H1 (cell line): ENCODE data around the gene SCAMP4. TPM values are rescaled to one million over a fixed set of nuclear protein-coding genes. Genes with fewer than 3 reads are reported as not detected.
A peak's percentile ranks its signal among the peaks of the same experiment; 100 is the strongest.

Experiments used
- ASH2L ChIP-seq: fragments of 200-600, 300-600 bp; sonication (generic); IDR thresholded peaks from one replicate; pipeline ENCODE4 v1.7.1; 2017; ENCODE audit warnings: low read length
- BRCA1 ChIP-seq: IDR thresholded peaks from 2 replicates; pipeline ENCODE4 v1.6.1; 2012; ENCODE audit warnings: low read depth, low read length, improper control_type of control experiment
- CHD2 ChIP-seq: IDR thresholded peaks from 2 replicates; pipeline ENCODE4 v1.6.1; 2012; ENCODE audit warnings: low read length, improper control_type of control experiment
- GABPA ChIP-seq: IDR thresholded peaks from 2 replicates; pipeline ENCODE4 v1.6.1; 2011; ENCODE audit warnings: mild to moderate bottlenecking, low read length, moderate library complexity, borderline replicate concordance; ENCODE audit not compliant: insufficient read depth
- HDAC2 ChIP-seq, 2 experiments: fragments of 300-600 bp in 1 of 2; sonication (generic) in 1 of 2; IDR thresholded peaks; 2 replicates each; pipeline ENCODE4 v1.6.1; 2011 to 2012; ENCODE audit warnings: low read depth in 2 of 2, low read length in 2 of 2, mild to moderate bottlenecking in 2 of 2, moderate library complexity in 2 of 2, borderline replicate concordance in 1 of 2, inconsistent platforms in 1 of 2
- JUN ChIP-seq: IDR thresholded peaks from 2 replicates; pipeline ENCODE4 v1.6.1; 2011; ENCODE audit warnings: low read depth, mild to moderate bottlenecking, improper control_type of control experiment, low read length
- KDM5A ChIP-seq: fragments of 200-600 bp; IDR thresholded peaks from 2 replicates; pipeline ENCODE4 v1.7.1; 2012; ENCODE audit warnings: mild to moderate bottlenecking, low read length, inconsistent platforms, mixed read lengths
- NANOG ChIP-seq: IDR thresholded peaks from 2 replicates; pipeline ENCODE4 v1.6.1; 2011; ENCODE audit warnings: low read length, low read depth, mild to moderate bottlenecking, inconsistent platforms; ENCODE audit not compliant: insufficient read depth, poor library complexity, severe bottlenecking
- PHF8 ChIP-seq: fragments of 200-600 bp; sonication (generic); conservative IDR thresholded peaks from 2 replicates; pipeline ENCODE4 v1.7.1; 2012; ENCODE audit warnings: low read depth, mild to moderate bottlenecking, inconsistent platforms, low read length, moderate library complexity
- POLR2AphosphoS5 ChIP-seq: IDR thresholded peaks from 2 replicates; pipeline ENCODE4 v1.6.1; 2011; ENCODE audit warnings: low read depth, low read length
- RBBP5 ChIP-seq: IDR thresholded peaks from 2 replicates; pipeline ENCODE4 v1.7.1; 2012; ENCODE audit warnings: low read depth, mild to moderate bottlenecking, inconsistent platforms, low read length, moderate library complexity, borderline replicate concordance
- SAP30 ChIP-seq: fragments of 300-600 bp; sonication (generic); IDR thresholded peaks from 2 replicates; pipeline ENCODE4 v1.7.1; 2012; ENCODE audit warnings: low read length, moderate library complexity, mild to moderate bottlenecking, inconsistent platforms; ENCODE audit not compliant: insufficient read depth, insufficient replicate concordance
- SUZ12 ChIP-seq: fragments of 200-600 bp; sonication (generic); IDR thresholded peaks from 2 replicates; pipeline ENCODE4 v1.6.1; 2012; ENCODE audit warnings: mild to moderate bottlenecking, inconsistent platforms, low read length, moderate library complexity, mixed read lengths
- polyA plus RNA-seq, 7 experiments: library from polyadenylated mRNA; depleted of rRNA in 3 of 7; stranded (reverse) in 5 of 7; unstranded in 2 of 7; fragments of >200 nt in 5 of 7; fragments of 200-250 nt in 2 of 7; gene quantifications; 1 replicate in 5 of 7; 2 replicates in 1 of 7; 4 replicates in 1 of 7; pipeline versions ENCODE4 v1.2.1 to v1.2.3, GENCODE V29; 2011 to 2013; ENCODE audit warnings: missing spikeins in 2 of 7, mixed read lengths in 2 of 7
- total RNA-seq: library from RNA; stranded (reverse); fragmentation: NEBNext Ultra II Directional; extraction: Animal tissue kit (Norgen Biotek cat#: 25700); gene quantifications from 2 replicates; pipeline ENCODE4 v1.2.1, GENCODE V29; 2021
- TF ChIP-seq, protein P1 (sequence below): IDR thresholded peaks from 2 replicates; pipeline ENCODE4 v1.6.1; 2012; ENCODE audit warnings: inconsistent platforms
- TF ChIP-seq, protein P2 (sequence below): IDR thresholded peaks from 2 replicates; pipeline ENCODE4 v1.6.1; 2012; ENCODE audit warnings: low read length, inconsistent platforms
- TF ChIP-seq, protein P3 (sequence below): IDR thresholded peaks from 2 replicates; pipeline ENCODE4 v1.6.1; 2012; ENCODE audit warnings: inconsistent platforms
- TF ChIP-seq, protein P4 (sequence below): IDR thresholded peaks from 2 replicates; pipeline ENCODE4 v1.6.1; 2011; ENCODE audit warnings: low read depth, mild to moderate bottlenecking, low read length; ENCODE audit not compliant: insufficient read depth
- TF ChIP-seq, protein P5 (sequence below): IDR thresholded peaks from 2 replicates; pipeline ENCODE4 v1.6.1; 2011; ENCODE audit warnings: low read length, improper control_type of control experiment

SCAMP4 gene
- total and polyA plus RNA-seq, 2 of the 8 experiments (the other 6 are each of a cell fraction or from before 2014, with no cell fraction given): 17.1 to 61.4 TPM

DNA sequence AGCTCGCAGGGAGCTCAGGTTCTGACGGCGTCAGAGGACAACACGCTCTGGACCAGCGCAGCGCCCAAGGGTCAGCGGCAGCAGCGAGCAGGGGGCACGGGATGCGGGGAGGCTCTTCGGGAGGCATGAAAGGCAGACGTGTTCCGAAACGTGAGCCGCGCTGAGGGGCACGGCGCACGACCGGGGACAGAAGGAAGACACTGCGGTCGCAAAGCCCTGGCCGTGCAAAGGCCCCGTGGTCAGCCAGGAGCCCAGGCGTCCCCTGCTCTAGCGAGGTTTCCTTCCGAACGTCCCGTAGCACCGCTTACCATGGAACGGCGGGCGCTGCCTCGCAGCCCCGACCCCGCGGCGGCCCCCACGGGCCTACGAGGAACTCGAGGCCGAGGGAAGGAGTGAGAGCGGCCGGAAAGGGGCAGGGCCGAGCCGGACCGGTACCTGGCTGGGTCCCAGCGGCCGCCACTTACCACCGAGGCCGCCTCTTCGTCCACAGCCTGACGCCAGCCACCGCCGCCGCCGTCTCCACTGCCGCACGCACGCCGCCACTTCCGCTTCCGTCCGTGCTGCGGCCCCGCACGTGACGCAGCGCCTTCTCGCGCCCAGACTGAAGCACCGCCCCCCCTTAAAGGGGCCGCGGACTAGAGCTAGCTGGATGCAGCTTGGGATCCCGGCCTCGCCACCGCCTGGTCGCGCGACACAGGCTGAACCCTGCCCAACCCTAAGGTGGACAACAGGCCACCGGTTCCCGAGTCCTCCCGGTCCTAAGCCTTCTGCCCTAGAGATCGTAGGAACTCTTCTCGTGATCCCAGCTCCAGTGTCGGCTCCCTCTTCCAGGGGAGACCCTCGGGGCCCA is 29.3 kb upstream of the SCAMP4 start (continued):
- TF ChIP-seq CHD2 (0 out of 2 replicates have a peak, but pooled peaks have one; percentile 32), BRCA1 (no peak), ASH2L (peak; percentile 15), HDAC2 (IDR thresholded peaks at IDR 0.05; ENCODE audit: borderline replicate concordance in 1 of 2, low read depth in 2 of 2, low read length in 2 of 2) (0 out of 4 replicates have a peak, but pooled peaks of 1 of the 2 experiments have one; percentile 26), SUZ12 (no peak), JUN (no peak), KDM5A (no peak), PHF8 (peak; percentile 92), POLR2AphosphoS5 (peak; percentile 88), NANOG (no peak), SAP30 (no peak), RBBP5 (no peak; the same call in 1 of the 2 replicates), GABPA (peak; percentile 86)
- TF ChIP-seq, protein P1, sequence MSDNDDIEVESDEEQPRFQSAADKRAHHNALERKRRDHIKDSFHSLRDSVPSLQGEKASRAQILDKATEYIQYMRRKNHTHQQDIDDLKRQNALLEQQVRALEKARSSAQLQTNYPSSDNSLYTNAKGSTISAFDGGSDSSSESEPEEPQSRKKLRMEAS: peak; percentile 96
- TF ChIP-seq, protein P2, sequence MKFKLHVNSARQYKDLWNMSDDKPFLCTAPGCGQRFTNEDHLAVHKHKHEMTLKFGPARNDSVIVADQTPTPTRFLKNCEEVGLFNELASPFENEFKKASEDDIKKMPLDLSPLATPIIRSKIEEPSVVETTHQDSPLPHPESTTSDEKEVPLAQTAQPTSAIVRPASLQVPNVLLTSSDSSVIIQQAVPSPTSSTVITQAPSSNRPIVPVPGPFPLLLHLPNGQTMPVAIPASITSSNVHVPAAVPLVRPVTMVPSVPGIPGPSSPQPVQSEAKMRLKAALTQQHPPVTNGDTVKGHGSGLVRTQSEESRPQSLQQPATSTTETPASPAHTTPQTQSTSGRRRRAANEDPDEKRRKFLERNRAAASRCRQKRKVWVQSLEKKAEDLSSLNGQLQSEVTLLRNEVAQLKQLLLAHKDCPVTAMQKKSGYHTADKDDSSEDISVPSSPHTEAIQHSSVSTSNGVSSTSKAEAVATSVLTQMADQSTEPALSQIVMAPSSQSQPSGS: no peak
- TF ChIP-seq, protein P3, sequence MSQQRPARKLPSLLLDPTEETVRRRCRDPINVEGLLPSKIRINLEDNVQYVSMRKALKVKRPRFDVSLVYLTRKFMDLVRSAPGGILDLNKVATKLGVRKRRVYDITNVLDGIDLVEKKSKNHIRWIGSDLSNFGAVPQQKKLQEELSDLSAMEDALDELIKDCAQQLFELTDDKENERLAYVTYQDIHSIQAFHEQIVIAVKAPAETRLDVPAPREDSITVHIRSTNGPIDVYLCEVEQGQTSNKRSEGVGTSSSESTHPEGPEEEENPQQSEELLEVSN: peak; percentile 94
- TF ChIP-seq, protein P4, sequence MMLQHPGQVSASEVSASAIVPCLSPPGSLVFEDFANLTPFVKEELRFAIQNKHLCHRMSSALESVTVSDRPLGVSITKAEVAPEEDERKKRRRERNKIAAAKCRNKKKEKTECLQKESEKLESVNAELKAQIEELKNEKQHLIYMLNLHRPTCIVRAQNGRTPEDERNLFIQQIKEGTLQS: peak; percentile 87
- TF ChIP-seq, protein P5, sequence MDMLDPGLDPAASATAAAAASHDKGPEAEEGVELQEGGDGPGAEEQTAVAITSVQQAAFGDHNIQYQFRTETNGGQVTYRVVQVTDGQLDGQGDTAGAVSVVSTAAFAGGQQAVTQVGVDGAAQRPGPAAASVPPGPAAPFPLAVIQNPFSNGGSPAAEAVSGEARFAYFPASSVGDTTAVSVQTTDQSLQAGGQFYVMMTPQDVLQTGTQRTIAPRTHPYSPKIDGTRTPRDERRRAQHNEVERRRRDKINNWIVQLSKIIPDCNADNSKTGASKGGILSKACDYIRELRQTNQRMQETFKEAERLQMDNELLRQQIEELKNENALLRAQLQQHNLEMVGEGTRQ: peak; percentile 95
